CD14-positive monocyte (primary cell): Measurements from ENCODE around the gene ACADS. TPM values are rescaled to one million over a fixed set of nuclear protein-coding genes. Genes with fewer than 3 reads are reported as not detected.

ENCODE experiments used
- DNase-seq, 3 donors: peaks; one replicate each; pipeline ENCODE4 v3.0.0-alpha.2; 2011 to 2022
- H2AFZ ChIP-seq: 2 replicates; pipeline ENCODE4 v1.6.0; 2012; ENCODE audit warnings: mild to moderate bottlenecking, low read depth, low read length, inconsistent platforms; ENCODE audit not compliant: insufficient read depth, poor library complexity, severe bottlenecking
- H3K27ac ChIP-seq, 2 donors: 1 replicate in 1 of 2; 2 replicates in 1 of 2; pipeline ENCODE4 v1.5.1; 2012 to 2013; ENCODE audit warnings: low read length in 2 of 2, control low read depth in 1 of 2, inconsistent platforms in 1 of 2, low read depth in 1 of 2, mild to moderate bottlenecking in 1 of 2
- H3K27me3 ChIP-seq, 2 donors: one replicate each; pipeline versions ENCODE4 v1.6.0 to v1.6.1; 2011 to 2013; ENCODE audit warnings: low read length in 2 of 2; ENCODE audit not compliant: control insufficient read depth in 2 of 2, insufficient read depth in 2 of 2
- H3K36me3 ChIP-seq, 2 donors: replicated peaks in 1 of 2; 1 replicate in 1 of 2; 2 replicates in 1 of 2; pipeline versions ENCODE4 v1.5.1 to v1.6.1; 2012 to 2013; ENCODE audit warnings: low read length in 2 of 2, control low read depth in 1 of 2, inconsistent platforms in 1 of 2, mild to moderate bottlenecking in 1 of 2; ENCODE audit not compliant: insufficient read depth in 2 of 2, control insufficient read depth in 1 of 2
- H3K4me1 ChIP-seq, 2 donors: 1 replicate in 1 of 2; 2 replicates in 1 of 2; pipeline versions ENCODE4 v1.5.1 to v1.6.1; 2012 to 2013; ENCODE audit warnings: low read length in 2 of 2, control low read depth in 1 of 2, inconsistent platforms in 1 of 2, mild to moderate bottlenecking in 1 of 2, moderate library complexity in 1 of 2; ENCODE audit not compliant: insufficient read depth in 2 of 2, control insufficient read depth in 1 of 2
- H3K4me2 ChIP-seq: replicated peaks from 2 replicates; pipeline ENCODE3; 2012; ENCODE audit warnings: low read length, moderate library complexity, mild to moderate bottlenecking; ENCODE audit not compliant: poor library complexity, severe bottlenecking; ENCODE audit errors: extremely low read depth
- H3K4me3 ChIP-seq, 3 experiments: fragments of 200-600 bp in 1 of 3; sonication (generic) in 1 of 3; replicated peaks in 1 of 3; 1 replicate in 2 of 3; 2 replicates in 1 of 3; pipeline ENCODE4 v1.5.1; 2011 to 2013; ENCODE audit warnings: low read length in 3 of 3, mild to moderate bottlenecking in 3 of 3, control low read depth in 2 of 3, low read depth in 2 of 3, inconsistent platforms in 1 of 3, moderate library complexity in 1 of 3
- H3K79me2 ChIP-seq: 2 replicates; pipeline ENCODE4 v1.6.0; 2012; ENCODE audit warnings: mild to moderate bottlenecking, control low read depth, inconsistent platforms, low read length, moderate library complexity; ENCODE audit not compliant: insufficient read depth
- H3K9ac ChIP-seq: 2 replicates; pipeline ENCODE4 v1.6.0; 2017; ENCODE audit warnings: low read length, mild to moderate bottlenecking; ENCODE audit not compliant: insufficient read depth, poor library complexity, severe bottlenecking
- H3K9me3 ChIP-seq, 2 donors: replicated peaks in 1 of 2; 1 replicate in 1 of 2; 2 replicates in 1 of 2; pipeline versions ENCODE4 v1.5.1 to v1.6.1; 2012 to 2013; ENCODE audit warnings: low read length in 2 of 2, control low read depth in 1 of 2; ENCODE audit not compliant: control insufficient read depth in 1 of 2, insufficient read depth in 1 of 2
- H4K20me1 ChIP-seq: 2 replicates; pipeline ENCODE4 v1.6.0; 2012; ENCODE audit warnings: mild to moderate bottlenecking, low read length, control low read depth, moderate library complexity; ENCODE audit not compliant: insufficient read depth
- H3K27ac Mint-ChIP-seq, 7 donors: one replicate each; pipeline ENCODE4 v1.8.0; 2020; ENCODE audit warnings: mild to moderate bottlenecking in 7 of 7, mixed read lengths in 7 of 7, moderate library complexity in 6 of 7, inconsistent platforms in 2 of 7
- H3K27me3 Mint-ChIP-seq, 3 donors: one replicate each; pipeline ENCODE4 v1.8.0; 2021 to 2022; ENCODE audit warnings: low read depth in 3 of 3, mild to moderate bottlenecking in 3 of 3, mixed read lengths in 3 of 3, moderate library complexity in 3 of 3, inconsistent platforms in 1 of 3
- H3K36me3 Mint-ChIP-seq, 2 donors: one replicate each; pipeline ENCODE4 v1.8.0; 2020; ENCODE audit warnings: mixed read lengths in 2 of 2, inconsistent platforms in 1 of 2, mild to moderate bottlenecking in 1 of 2
- H3K4me1 Mint-ChIP-seq: one replicate; pipeline ENCODE4 v1.8.0; 2020; ENCODE audit warnings: mild to moderate bottlenecking, mixed read lengths
- H3K4me3 Mint-ChIP-seq, 2 donors: one replicate each; pipeline ENCODE4 v1.8.0; 2020; ENCODE audit warnings: mild to moderate bottlenecking in 2 of 2, mixed read lengths in 2 of 2, moderate library complexity in 1 of 2
- H3K9me3 Mint-ChIP-seq, 7 donors: one replicate each; pipeline ENCODE4 v1.8.0; 2020 to 2022; ENCODE audit warnings: mixed read lengths in 7 of 7, mild to moderate bottlenecking in 6 of 7, moderate library complexity in 6 of 7, inconsistent platforms in 2 of 7
- CTCF ChIP-seq: fragments of 200-600 bp; IDR thresholded peaks from one replicate; pipeline ENCODE4 v1.8.0; 2022; ENCODE audit warnings: antibody characterized with exemption, mild to moderate bottlenecking
- WGBS: methylation state at CpG from one replicate; pipeline ENCODE4 v1.1.5; 2013; ENCODE audit warnings: missing lambda C conversion rate; ENCODE audit not compliant: insufficient coverage; 5-methylcytosine and 5-hydroxymethylcytosine counted together
- intact Hi-C, 2 donors: fragments of 100-400 bp; cut with micrococcal nuclease; formaldehyde crosslinking; loops; one replicate each; pipeline versions ENCODE4 v1.15.0 to v1.15.1; 2023
- polyA plus RNA-seq, 3 donors: library from polyadenylated mRNA; depleted of rRNA in 1 of 3; unstranded in 2 of 3; stranded (reverse) in 1 of 3; fragments of 300-500 nt in 2 of 3; fragments of >200 nt in 1 of 3; fragmentation: Illumina TruSeq in 2 of 3; gene quantifications; 1 replicate in 2 of 3; 2 replicates in 1 of 3; pipeline ENCODE4 v1.2.3, GENCODE V29; 2012 to 2021

Gene ACADS
- polyA plus RNA-seq, 3 donors: 9.2 to 25.1 (median 18.2) TPM

GRCh38 chr12:120710031-120710804, 15.4 kb upstream of the ACADS start, which contains the start of gene UNC119B:
Gene UNC119B, plus strand, starts transcription at chr12:120710458. Its CDS starts 17 bp downstream, at chr12:120710475.
- Mint-ChIP-seq H3K27ac (peak within 1 kb of the TSS in 6 of 7 donors; percentile 31 to 87 (median 72)), H3K36me3 (peaks cover 26 to 27% of the 10 kb centered on the region in 2 donors), H3K9me3 (no peaks in the 10 kb centered on the region), H3K4me1 (peaks cover 22% of the 10 kb centered on the region), H3K27me3 (peaks cover 0 to 1% (median 0%) of the 10 kb centered on the region in 3 donors), H3K4me3 (peak within 1 kb of the TSS; percentile 87 to 90)
- H3K9ac ChIP-seq: peak within 1 kb of the TSS; percentile 74
- no peak for TF ChIP-seq CTCF
- H3K79me2 ChIP-seq: peaks cover 37% of the 10 kb centered on the region
- intact Hi-C loops: loop anchor here (5.0 kb wide), 2 partner anchors 33 to 63 kb away; no protein-coding TSS in a partner anchor
- DNase-seq: peak; percentile 20 to 35 (median 34)
- H3K4me2 ChIP-seq: peak within 1 kb of the TSS; percentile 98
- peaks cover 21 to 22% of the 10 kb centered on the region in 2 donors for H3K4me1 ChIP-seq
- peaks cover 7 to 21% of the 10 kb centered on the region in 2 donors for H3K36me3 ChIP-seq
- peak within 1 kb of the TSS in 1 of 2 donors; percentile 54 for H3K27ac ChIP-seq
- peaks cover 10% of the 10 kb centered on the region for H4K20me1 ChIP-seq
- H3K9me3 ChIP-seq: no peaks in the 10 kb centered on the region
- H3K4me3 ChIP-seq: peak within 1 kb of the TSS; percentile 66 to 84 (median 69)
- no peaks in the 10 kb centered on the region for H3K27me3 ChIP-seq
- peak within 1 kb of the TSS; percentile 95 for H2AFZ ChIP-seq
- WGBS: under 1% methylated on average over 57 of the region's 76 CpGs

DNA sequence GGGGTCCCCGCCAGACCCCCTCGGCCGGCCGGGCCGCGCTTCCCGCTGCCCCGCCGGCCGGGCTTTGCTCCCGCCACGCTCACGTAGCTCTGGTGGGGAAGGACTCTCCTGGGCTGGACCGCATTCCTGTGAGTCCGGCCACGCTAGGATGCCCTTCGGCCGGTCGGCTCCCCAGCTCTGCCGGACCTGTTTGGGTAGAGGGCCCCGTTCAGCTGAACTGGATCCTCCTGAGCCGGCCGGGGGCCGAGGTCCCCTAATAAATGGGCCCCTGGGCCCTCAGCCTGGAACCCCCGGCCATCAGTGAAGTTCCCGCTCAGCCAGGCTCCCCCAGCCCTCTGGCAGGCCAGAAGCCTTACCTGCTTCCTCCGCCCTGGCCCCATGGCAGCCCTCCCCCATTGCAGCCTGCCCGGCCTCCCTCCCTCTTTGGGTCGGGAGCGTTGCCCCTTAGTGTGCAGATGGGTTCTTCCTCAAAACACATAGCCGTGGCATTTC, 14.8 kb upstream of the ACADS start:
- Histone ChIP-seq H3K4me1 (peaks cover 21 to 22% of the 10 kb centered on the region in 2 donors), H3K4me3 (peak overlapping the region; percentile 66 to 84 (median 69)), H4K20me1 (peaks cover 10% of the 10 kb centered on the region), H3K27me3 (no peaks in the 10 kb centered on the region), H3K9me3 (no peaks in the 10 kb centered on the region), H3K27ac (peak overlapping the region in 1 of 2 donors; percentile 54), H3K9ac (peak overlapping the region; percentile 74), H3K4me2 (peak overlapping the region; percentile 98), H3K36me3 (peaks cover 10 to 22% of the 10 kb centered on the region in 2 donors), H3K79me2 (peaks cover 37% of the 10 kb centered on the region), H2AFZ (peak overlapping the region; percentile 95)
- H3K27me3 Mint-ChIP-seq: peaks cover 0 to 1% (median 0%) of the 10 kb centered on the region in 3 donors
- intact Hi-C loops: loop anchor here (5.0 kb wide), 2 partner anchors 34 to 64 kb away; no protein-coding TSS in a partner anchor
- DNase-seq: peak in 2 of 3 donors; percentile 8 to 9
- H3K9me3 Mint-ChIP-seq: no peaks in the 10 kb centered on the region
- WGBS: 0% methylated on average over 28 of the region's 31 CpGs
- peaks cover 26 to 31% of the 10 kb centered on the region in 2 donors for H3K36me3 Mint-ChIP-seq
- peaks cover 22% of the 10 kb centered on the region for H3K4me1 Mint-ChIP-seq
- TF ChIP-seq CTCF: no peak
- peak overlapping the region; percentile 87 to 90 for H3K4me3 Mint-ChIP-seq
- peak overlapping the region in 6 of 7 donors; percentile 31 to 87 (median 72) for H3K27ac Mint-ChIP-seq
